ENCODE results near the gene BHLHE23. TPM values are rescaled to one million over a fixed set of nuclear protein-coding genes. Genes with fewer than 3 reads are reported as not detected.

Gene BHLHE23
- total RNA-seq, 1 donor from 2014 or later, result not detected

GRCh38 chr20:62993856-62994494 lies 12.8 kb downstream of the BHLHE23 start:
- peak; percentile 54 for DNase-seq (ENCODE audit: low read depth)

GRCh38 chr20:62991863-62992262 lies 14.9 kb downstream of the BHLHE23 start:
- DNase-seq (ENCODE audit: low read depth), result no peak

- no peak for DNase-seq (ENCODE audit: low read depth)
Measured at GRCh38 chr20:62991196-62991807, 15.5 kb downstream of the BHLHE23 start.

DNA sequence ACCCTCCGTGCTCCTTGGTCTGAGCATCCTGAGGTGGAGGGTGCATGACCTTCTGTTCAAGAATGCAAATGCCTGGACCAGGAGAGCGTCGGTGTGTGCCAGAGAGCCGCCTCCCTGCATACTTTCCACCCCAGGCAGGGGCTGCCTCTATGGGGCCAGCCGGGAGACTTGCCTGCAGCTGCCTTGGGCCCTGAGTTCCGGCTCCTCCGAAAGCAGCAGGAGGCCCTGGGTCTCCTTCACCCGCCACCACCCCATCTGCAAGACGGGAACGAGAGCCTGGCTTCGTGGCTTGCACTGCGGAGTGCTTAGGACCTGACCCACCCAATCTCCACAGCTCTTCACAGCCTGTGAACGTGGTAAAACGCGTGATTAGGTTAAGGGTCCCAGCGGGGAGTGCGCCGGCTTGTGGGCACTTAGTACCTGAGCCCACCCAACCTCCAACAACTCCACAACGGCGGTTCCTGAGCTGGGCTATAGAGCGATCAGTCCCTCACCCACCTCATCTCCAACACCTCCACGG lies 16.4 kb downstream of the BHLHE23 start:
- no peak for DNase-seq (ENCODE audit: low read depth)

GRCh38 chr20:62989201-62989601 lies 17.6 kb downstream of the BHLHE23 start:
- DNase-seq (ENCODE audit: low read depth), result no peak

DNA sequence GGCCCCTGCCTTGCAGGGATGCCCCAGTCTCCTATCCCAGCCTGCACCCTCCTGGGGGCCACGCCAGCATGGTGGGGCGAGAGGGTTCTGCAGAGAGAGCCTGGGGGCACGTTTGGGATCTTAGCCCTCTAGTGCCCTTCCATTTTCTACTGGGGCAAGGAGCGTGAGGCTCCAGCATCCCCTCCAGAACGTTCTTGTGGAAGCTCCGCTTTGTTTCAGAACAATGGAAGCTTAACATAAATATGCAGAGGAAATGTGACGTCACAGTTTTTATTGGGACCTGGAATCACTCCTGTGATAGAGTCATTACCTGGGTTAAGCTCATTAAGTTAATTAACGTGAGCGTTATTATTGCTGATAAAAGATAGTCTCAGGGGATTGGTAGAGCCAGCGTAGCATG lies 19.6 kb downstream of the BHLHE23 start:
- DNase-seq (ENCODE audit: low read depth), result no peak

GRCh38 chr20:62986257-62986800 lies 20.4 kb downstream of the BHLHE23 start:
- DNase-seq (ENCODE audit: low read depth), result no peak

GRCh38 chr20:62985444-62985778 lies 21.4 kb downstream of the BHLHE23 start:
- no peak for DNase-seq (ENCODE audit: low read depth)

GRCh38 chr20:62984666-62985443 lies 21.9 kb downstream of the BHLHE23 start:
- no peak for DNase-seq (ENCODE audit: low read depth)

DNA sequence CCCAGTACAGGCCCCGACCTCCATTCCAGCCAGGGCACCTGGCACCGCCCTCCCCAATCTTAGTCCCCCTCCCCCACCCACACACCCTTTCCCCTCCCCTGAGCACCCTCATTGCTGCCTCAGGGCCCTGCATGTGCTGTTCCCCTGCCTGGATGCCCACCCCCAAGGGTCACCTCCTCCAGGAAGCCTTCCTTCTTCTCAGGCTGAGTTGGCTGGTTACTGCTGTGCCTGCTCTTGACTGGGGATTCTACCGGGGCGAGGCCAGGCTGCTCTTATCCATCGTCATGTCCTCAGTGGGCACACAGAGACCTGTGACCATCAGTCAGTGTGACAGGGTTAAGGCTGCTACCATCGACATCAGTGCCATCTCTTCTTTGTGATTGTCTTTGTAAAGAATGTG lies 23.6 kb downstream of the BHLHE23 start:
- no peak for DNase-seq (ENCODE audit: low read depth)

- no peak for DNase-seq (ENCODE audit: low read depth)
Measured at GRCh38 chr20:62982124-62983075, 24.4 kb downstream of the BHLHE23 start.

DNA sequence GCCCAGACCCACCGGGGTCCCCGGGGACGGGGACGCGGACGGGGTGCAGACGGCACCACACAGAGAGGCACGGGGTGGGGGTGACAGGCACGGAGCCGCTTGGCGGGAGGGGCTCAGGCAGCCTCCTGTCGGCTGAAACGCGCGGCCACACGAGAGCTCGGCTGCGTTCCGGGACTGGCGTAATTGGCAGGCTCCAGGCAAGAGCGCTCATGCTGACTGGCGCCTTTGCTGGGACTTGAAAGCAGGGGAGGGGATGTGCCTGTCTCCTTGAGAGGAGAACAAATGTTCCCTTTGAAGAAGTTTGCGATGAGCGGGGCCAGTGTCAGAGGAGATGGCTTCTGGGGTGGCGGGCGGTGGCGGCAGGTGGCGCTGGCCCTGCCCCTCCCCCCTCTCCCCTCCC lies 25.8 kb downstream of the BHLHE23 start:
- DNase-seq (ENCODE audit: low read depth), result peak; percentile 7

- no peak for DNase-seq (ENCODE audit: low read depth)
Measured at GRCh38 chr20:62980380-62980960, 26.3 kb downstream of the BHLHE23 start.

DNA sequence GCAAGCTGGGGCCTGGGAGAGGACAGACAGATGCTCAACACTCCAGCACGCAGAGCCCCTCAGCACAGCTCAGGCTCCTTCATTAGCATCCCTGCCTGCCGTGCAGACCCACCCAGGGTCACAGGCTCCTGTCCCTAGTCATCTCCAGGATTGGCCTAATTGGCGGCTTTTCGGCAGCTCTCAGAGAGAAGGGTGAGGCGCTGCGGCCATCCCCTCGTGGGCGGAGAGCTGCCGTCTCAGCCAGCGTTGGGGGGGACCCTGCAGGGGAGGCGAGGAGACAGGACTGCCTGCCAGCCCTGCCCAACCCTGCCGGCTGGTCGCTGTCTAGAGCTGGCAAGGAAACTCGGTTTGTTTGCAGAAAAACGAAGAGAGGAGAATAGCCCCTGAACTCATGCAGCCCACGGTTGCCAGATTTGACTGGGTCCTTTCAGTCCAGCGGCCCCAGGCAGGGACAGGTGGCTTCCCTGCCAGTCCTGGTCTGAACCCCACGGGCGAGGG lies 26.8 kb downstream of the BHLHE23 start:
- DNase-seq (ENCODE audit: low read depth), result no peak

- DNase-seq (ENCODE audit: low read depth), result no peak
Measured at GRCh38 chr20:62979310-62979709, 27.5 kb downstream of the BHLHE23 start.

DNA sequence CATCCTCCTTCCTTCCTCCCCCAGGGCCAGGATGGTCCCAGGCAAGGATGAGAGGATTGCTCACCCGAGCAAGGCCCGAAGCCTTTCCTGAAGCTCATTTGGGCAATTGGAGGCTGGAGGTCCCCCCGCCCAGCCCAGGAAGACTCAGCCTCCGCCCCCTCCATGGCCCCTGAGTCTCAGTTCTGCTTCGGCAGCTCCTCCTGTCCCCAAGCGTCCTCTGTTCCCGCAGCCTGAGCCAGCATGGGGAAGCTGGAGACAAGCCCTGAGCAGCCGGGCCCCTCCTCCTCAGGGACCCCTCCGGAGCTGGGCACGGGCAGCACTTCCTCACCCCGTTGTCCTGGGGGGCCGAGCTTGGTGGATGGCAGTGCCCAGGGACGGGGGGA lies 28.2 kb downstream of the BHLHE23 start:
- no peak for DNase-seq (ENCODE audit: low read depth)

GRCh38 chr20:62977613-62978560 lies 28.9 kb downstream of the BHLHE23 start:
- DNase-seq (ENCODE audit: low read depth), result no peak

DNA sequence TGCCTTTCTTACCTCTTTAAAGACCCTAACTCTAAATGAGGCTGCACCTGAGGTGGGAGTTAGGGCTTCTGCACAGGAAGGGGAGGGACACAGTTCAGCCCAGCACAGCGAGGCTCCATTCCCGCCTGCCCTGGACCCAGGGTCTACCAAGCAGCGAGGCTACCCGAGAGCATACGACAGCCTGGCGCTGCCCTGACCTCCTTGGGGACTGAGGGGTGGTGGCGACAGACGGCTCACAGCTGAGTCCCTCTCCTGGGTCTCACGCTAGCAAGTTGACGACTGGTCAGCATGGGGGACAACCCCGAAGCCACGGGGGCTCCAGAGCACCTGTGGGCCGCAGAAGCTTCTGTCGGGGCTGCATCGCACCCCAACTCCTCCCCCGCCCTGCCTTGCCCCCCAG lies 29.9 kb downstream of the BHLHE23 start:
- DNase-seq (ENCODE audit: low read depth), result no peak

DNA sequence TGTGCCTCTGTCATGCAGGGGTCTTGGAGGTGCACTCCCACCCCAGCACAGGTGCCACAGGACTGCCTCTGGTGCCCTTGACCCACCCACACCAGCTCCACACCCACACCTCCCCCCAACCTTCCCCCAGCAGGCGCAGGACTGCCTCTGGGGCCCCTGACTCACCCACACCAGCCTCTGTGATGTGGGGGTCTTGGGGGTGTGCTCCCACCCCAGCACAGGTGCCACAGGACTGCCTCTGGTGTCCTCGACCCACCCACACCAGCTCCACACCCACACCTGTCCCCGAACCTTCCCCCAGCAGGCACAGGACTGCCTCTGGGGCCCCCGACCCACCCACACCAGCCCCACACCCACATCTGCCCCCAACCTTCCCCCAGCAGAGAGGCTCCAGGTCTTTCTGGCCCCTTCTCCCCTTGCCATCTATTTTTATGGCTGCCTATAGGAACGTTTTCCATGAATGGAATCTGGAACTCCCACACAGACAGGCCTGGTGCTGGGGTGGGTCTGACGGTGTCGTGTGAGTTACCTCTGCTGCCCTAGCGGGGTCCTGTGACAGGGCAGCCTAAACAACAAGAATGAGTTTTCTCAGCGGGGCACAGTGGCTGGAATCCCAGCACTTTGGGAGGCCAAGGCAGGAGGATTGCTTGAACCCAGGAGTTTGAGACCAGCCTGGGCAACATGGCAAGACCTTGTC lies 30.8 kb downstream of the BHLHE23 start:
- no peak for DNase-seq (ENCODE audit: low read depth)
